SK-N-SH treated with all-trans-retinoic acid at 6 μM for 48 hours (cell line): Measurements from ENCODE around the gene CST3.

Experiments used
- ARNTL ChIP-seq: fragments of 450-650 bp; formaldehyde crosslinking; IDR thresholded peaks from 2 replicates; pipeline ENCODE4 v1.5.0; 2020; ENCODE audit warnings: low read depth, mild to moderate bottlenecking, moderate library complexity, borderline replicate concordance
- PATZ1 ChIP-seq: fragments of 250-450 bp; sonication (Bioruptor Pico); IDR thresholded peaks from 2 replicates; pipeline ENCODE4 v1.8.0; 2020; ENCODE audit warnings: mild to moderate bottlenecking, moderate library complexity, borderline replicate concordance
- PPARA ChIP-seq: fragments of 250-450 bp; sonication (Bioruptor Pico); IDR thresholded peaks from 2 replicates; pipeline ENCODE4 v1.5.0; 2020; ENCODE audit warnings: mild to moderate bottlenecking, borderline replicate concordance
- TCF4 ChIP-seq: fragments of 250-450 bp; sonication (Bioruptor Pico); IDR thresholded peaks from 2 replicates; pipeline ENCODE4 v1.8.0; 2021; ENCODE audit warnings: mild to moderate bottlenecking, moderate library complexity, borderline replicate concordance
- ZC3H10 ChIP-seq: fragments of 250-450 bp; sonication (Bioruptor Pico); IDR thresholded peaks from 2 replicates; pipeline ENCODE4 v1.5.1; 2021; ENCODE audit warnings: mild to moderate bottlenecking, moderate library complexity
- ZNF565 ChIP-seq: fragments of 450-650 bp; formaldehyde crosslinking; conservative IDR thresholded peaks from 2 replicates; pipeline ENCODE4 v1.5.0; 2020; ENCODE audit warnings: low read depth, mild to moderate bottlenecking, moderate library complexity

- TF ChIP-seq ARNTL (CRISPR knock-in tag) = no peak
- TF ChIP-seq TCF4 (CRISPR knock-in tag) = no peak
- no peak for TF ChIP-seq PATZ1 (CRISPR knock-in tag)
- TF ChIP-seq ZC3H10 (CRISPR knock-in tag) = no peak
- TF ChIP-seq ZNF565 (CRISPR knock-in tag) = no peak
- TF ChIP-seq PPARA (CRISPR knock-in tag) = no peak
Measured at GRCh38 chr20:23604306-23604705, 33.4 kb downstream of the CST3 start.
